Esophagus squamous epithelium (tissue), 5 donors: Measurements from ENCODE around the gene GRIK4. TPM values are rescaled to one million over a fixed set of nuclear protein-coding genes. Genes with fewer than 3 reads are reported as not detected.

Source experiments
- DNase-seq: peaks from one replicate; lab custom pipeline; 2025; lab: John Stamatoyannopoulos, UW
- H3K27ac ChIP-seq, 4 donors: fragments of 200-600 bp; sonication (generic); one replicate each; pipeline ENCODE4 v1.5.1; 2016 to 2019; ENCODE audit warnings: mild to moderate bottlenecking in 1 of 4
- H3K27me3 ChIP-seq, 4 donors: fragments of 200-600 bp; sonication (generic); 1 replicate in 3 of 4; 2 replicates in 1 of 4; pipeline versions ENCODE4 v1.5.1 to v1.6.0; 2017 to 2021; ENCODE audit warnings: antibody characterized with exemption in 1 of 4
- H3K36me3 ChIP-seq, 3 donors: fragments of 200-600 bp; sonication (generic); one replicate each; pipeline ENCODE4 v1.5.1; 2016 to 2019
- H3K4me1 ChIP-seq, 3 donors: fragments of 200-600 bp; sonication (generic); one replicate each; pipeline ENCODE4 v1.5.1; 2017 to 2019
- H3K4me3 ChIP-seq, 4 donors: fragments of 200-600 bp; sonication (generic); 1 replicate in 3 of 4; 2 replicates in 1 of 4; pipeline ENCODE4 v1.5.1; 2016 to 2019; ENCODE audit warnings: mild to moderate bottlenecking in 2 of 4, moderate library complexity in 1 of 4
- H3K9me3 ChIP-seq, 3 donors: fragments of 200-600 bp; sonication (generic); one replicate each; pipeline ENCODE4 v1.5.1; 2016 to 2019
- POLR2A ChIP-seq, 4 donors: fragments of 450-650 bp; IDR thresholded peaks; one replicate each; pipeline ENCODE4 v1.6.1; 2017; ENCODE audit warnings: antibody characterized with exemption in 4 of 4, mild to moderate bottlenecking in 4 of 4, moderate library complexity in 3 of 4
- WGBS, 2 donors: methylation state at CpG; one replicate each; pipeline ENCODE4 v1.1.5; 2018; 5-methylcytosine and 5-hydroxymethylcytosine counted together
- intact Hi-C: fragments of 100-400 bp; cut with DNase I; formaldehyde crosslinking; loops from one replicate; pipeline ENCODE4 v1.15.0; 2022
- total RNA-seq, 4 donors: library from RNA; depleted of rRNA; stranded (reverse); fragments of >200 nt; gene quantifications; one replicate each; pipeline ENCODE4 v1.1.0, GENCODE V29; 2016
- TF ChIP-seq, protein P1 (sequence below), 6 experiments: fragments of 450-650 bp in 4 of 6; fragments of 200-600 bp in 2 of 6; sonication (generic) in 2 of 6; IDR thresholded peaks; one replicate each; pipeline ENCODE4 v1.5.1; 2016 to 2019; ENCODE audit warnings: antibody characterized with exemption in 6 of 6, mild to moderate bottlenecking in 4 of 6, moderate library complexity in 4 of 6
- donor health status: DM: yes; HTN: yes; CAD: no.

GRIK4 gene
- total RNA-seq, 4 donors from 2014 or later, result 0.15 to 0.19 TPM; not detected in 2

DNA sequence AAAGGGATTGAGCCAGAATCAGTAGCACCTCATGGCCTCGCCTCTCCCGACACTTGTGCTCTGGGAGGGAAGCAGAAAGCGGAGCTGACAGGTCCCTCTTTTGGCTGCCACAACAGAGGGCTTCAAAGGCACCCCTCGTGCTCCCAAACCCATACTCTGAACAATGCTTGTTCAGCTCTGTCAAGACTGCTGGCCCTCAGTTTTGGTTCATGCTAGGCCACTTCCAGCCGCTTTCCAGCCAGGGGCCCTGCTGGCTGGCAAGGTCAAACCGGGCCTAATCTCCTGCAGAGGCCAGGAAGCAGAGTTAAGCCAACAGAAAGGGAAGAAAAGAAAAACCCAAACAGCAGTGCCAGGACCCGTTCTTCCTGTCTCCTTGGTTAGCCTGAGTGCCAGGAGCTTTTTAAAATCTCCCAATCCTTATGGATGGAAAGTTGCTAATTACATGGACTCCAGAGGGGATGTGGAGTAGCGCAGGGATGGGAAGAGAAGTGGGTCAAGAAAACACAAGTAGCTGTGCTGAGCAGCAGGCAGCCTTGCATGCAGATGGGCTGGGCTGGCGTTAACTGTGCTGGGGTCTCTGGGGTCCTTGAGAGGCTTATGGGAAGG lies 150.6 kb downstream of the GRIK4 start:
- intact Hi-C loops, result no loop called here
- no peaks in the 10 kb centered on the region for H3K36me3 ChIP-seq
- H3K27me3 ChIP-seq, result peaks cover 0 to 44% (median 0%) of the 10 kb centered on the region in 4 donors
- no peak for TF ChIP-seq POLR2A (IDR thresholded peaks at IDR 0.05)
- TF ChIP-seq, protein P1, sequence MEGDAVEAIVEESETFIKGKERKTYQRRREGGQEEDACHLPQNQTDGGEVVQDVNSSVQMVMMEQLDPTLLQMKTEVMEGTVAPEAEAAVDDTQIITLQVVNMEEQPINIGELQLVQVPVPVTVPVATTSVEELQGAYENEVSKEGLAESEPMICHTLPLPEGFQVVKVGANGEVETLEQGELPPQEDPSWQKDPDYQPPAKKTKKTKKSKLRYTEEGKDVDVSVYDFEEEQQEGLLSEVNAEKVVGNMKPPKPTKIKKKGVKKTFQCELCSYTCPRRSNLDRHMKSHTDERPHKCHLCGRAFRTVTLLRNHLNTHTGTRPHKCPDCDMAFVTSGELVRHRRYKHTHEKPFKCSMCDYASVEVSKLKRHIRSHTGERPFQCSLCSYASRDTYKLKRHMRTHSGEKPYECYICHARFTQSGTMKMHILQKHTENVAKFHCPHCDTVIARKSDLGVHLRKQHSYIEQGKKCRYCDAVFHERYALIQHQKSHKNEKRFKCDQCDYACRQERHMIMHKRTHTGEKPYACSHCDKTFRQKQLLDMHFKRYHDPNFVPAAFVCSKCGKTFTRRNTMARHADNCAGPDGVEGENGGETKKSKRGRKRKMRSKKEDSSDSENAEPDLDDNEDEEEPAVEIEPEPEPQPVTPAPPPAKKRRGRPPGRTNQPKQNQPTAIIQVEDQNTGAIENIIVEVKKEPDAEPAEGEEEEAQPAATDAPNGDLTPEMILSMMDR (IDR thresholded peaks at IDR 0.05), result no peak
- no peak overlapping the region for H3K27ac ChIP-seq
- no peak overlapping the region for H3K4me3 ChIP-seq
- no peak for DNase-seq
- WGBS, 2 donors, result 76 to 100% methylated on average over 2 to 4 of the region's 9 CpGs
- H3K4me1 ChIP-seq, result no peaks in the 10 kb centered on the region
- H3K9me3 ChIP-seq, result no peaks in the 10 kb centered on the region

DNA sequence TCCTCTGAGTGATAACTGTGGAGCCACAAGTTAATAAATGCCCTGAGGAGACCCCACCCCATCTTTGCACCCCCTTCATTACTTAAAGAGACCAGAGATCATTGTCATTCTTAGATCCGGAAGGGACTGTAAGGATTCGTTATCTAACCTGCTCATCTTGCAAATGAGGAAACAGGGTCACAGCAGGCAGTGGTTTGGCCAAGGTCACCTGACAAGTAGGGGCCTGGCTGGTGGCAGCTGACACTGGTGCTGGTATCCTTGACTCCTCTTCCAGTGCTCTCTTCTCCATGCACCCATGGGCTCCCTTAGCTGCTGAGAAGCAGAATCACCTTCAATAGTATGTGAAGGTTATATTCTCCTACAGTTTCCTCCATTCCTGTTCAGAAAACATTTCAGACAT lies 151.6 kb downstream of the GRIK4 start:
- no peaks in the 10 kb centered on the region for H3K4me1 ChIP-seq
- no peaks in the 10 kb centered on the region for H3K36me3 ChIP-seq
- no peak overlapping the region for H3K4me3 ChIP-seq
- no peak for DNase-seq
- WGBS, 2 donors, result 60 to 64% methylated on average over 2 of the region's 2 CpGs
- H3K9me3 ChIP-seq, result no peaks in the 10 kb centered on the region
- intact Hi-C loops, result no loop called here
- TF ChIP-seq POLR2A (IDR thresholded peaks at IDR 0.05), result no peak
- TF ChIP-seq, protein P1 (IDR thresholded peaks at IDR 0.05), result no peak
- H3K27ac ChIP-seq, result no peak overlapping the region
- H3K27me3 ChIP-seq, result peaks cover 0 to 49% (median 0%) of the 10 kb centered on the region in 4 donors

DNA sequence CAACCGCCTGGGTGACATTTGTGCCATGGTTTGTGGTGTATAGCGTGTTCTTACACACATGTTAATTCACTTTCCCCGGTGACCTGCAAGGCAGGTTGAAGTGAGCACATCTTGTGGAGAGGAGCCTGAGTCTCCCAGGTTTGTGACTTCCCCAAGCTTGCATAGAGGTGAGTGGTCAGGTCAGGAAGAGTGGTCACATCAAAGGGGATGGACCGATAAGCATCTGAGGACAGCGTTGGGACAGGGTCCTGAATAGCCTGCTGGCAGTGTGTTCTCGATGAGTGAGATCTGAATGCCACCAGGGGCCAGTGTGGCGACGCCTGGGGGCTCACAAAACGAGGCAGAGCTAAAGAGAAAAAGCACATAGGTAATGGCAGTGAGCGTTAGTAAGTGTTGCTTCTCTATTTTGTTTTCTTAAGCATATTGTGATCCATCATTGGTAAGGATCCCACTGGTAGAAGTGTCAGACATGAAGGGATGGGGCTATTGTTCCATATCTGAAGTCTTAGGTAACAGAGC lies 154.6 kb downstream of the GRIK4 start:
- Histone ChIP-seq H3K27ac (no peak overlapping the region), H3K4me3 (no peak overlapping the region), H3K27me3 (peaks cover 0 to 47% (median 0%) of the 10 kb centered on the region in 4 donors), H3K4me1 (no peaks in the 10 kb centered on the region), H3K9me3 (no peaks in the 10 kb centered on the region), H3K36me3 (no peaks in the 10 kb centered on the region)
- TF ChIP-seq, protein P1 (IDR thresholded peaks at IDR 0.05), result no peak
- TF ChIP-seq POLR2A (IDR thresholded peaks at IDR 0.05), result no peak
- intact Hi-C loops, result no loop called here
- no peak for DNase-seq
- WGBS, 2 donors, result 65 to 69% methylated on average over 9 of the region's 10 CpGs

DNA sequence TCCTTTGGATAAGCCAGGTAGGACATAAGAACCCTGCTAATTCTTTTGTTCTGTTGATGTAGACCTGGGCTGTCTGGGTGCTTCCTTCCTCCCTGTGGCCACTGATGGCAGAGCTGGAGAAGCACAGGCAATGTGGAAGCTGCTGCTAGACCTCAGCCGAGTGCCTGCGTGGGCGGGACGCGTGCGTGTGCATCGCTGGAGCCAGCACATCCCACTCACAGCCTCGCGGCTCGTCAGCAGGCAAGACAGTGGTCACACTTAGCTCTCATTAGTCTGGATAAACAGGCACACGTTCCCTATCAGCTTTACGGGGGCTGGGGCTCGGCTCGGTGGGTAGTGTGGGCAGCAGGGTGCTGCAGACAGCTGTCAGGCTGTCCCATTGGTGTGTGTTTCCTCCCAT lies 155.7 kb downstream of the GRIK4 start:
- no peak overlapping the region for H3K27ac ChIP-seq
- DNase-seq, result no peak
- H3K36me3 ChIP-seq, result no peaks in the 10 kb centered on the region
- no peaks in the 10 kb centered on the region for H3K9me3 ChIP-seq
- intact Hi-C loops, result no loop called here
- H3K27me3 ChIP-seq, result peaks cover 0 to 46% (median 0%) of the 10 kb centered on the region in 4 donors
- no peak overlapping the region for H3K4me3 ChIP-seq
- WGBS, 2 donors, result no CpG with 5 or more reads among the region's 14 CpGs
- no peaks in the 10 kb centered on the region for H3K4me1 ChIP-seq
- TF ChIP-seq, protein P1 (IDR thresholded peaks at IDR 0.05), result no peak
- no peak for TF ChIP-seq POLR2A (IDR thresholded peaks at IDR 0.05)

DNA sequence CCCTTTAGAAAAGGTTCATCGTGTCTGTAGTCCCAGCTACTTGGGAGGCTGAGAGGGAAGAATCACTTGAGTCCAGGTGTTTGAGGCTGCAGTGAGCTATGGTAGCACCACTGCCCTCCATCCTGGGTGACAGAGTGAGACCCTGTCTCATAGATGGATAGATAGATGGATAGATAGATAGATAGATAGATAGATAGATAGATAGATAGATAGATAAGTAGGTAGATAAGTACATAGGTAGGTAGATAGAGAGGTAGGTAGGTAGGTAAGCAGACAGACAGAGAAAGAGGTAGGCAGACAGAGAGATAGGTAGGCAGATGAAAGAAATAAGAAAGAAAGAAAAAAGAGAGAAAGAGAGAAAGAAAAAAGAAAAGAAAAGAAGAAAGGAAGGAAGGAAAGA lies 156.4 kb downstream of the GRIK4 start:
- intact Hi-C loops, result no loop called here
- no peak for DNase-seq
- H3K4me3 ChIP-seq, result no peak overlapping the region
- H3K4me1 ChIP-seq, result no peaks in the 10 kb centered on the region
- H3K27ac ChIP-seq, result no peak overlapping the region
- peaks cover 0 to 39% (median 0%) of the 10 kb centered on the region in 4 donors for H3K27me3 ChIP-seq
- TF ChIP-seq, protein P1 (IDR thresholded peaks at IDR 0.05), result no peak
- no peak for TF ChIP-seq POLR2A (IDR thresholded peaks at IDR 0.05)
- WGBS, 2 donors, result 33 to 93% methylated on average over 1 of the region's 1 CpG
- no peaks in the 10 kb centered on the region for H3K9me3 ChIP-seq
- no peaks in the 10 kb centered on the region for H3K36me3 ChIP-seq
